HepG2 (cell line): ENCODE results near the gene NFYC. TPM values are rescaled to one million over a fixed set of nuclear protein-coding genes. Genes with fewer than 3 reads are reported as not detected.

ENCODE experiments used
- ATAC-seq: fragments of 200-7000 bp; cut with Tn5 transposase; 3 replicates; pipeline ENCODE4 v1.9.1; 2020; ENCODE audit warnings: mild to moderate bottlenecking, moderate library complexity
- BruUV-seq: library from RNA; stranded (reverse); fragments of 400-500 nt; replicated peaks from 2 replicates; lab custom pipeline; 2021; lab: Mats Ljungman, UMichigan
- CTCF ChIA-PET: fragments of 300-600 bp; formaldehyde crosslinking; extraction: SDS; loops from one replicate; lab custom pipeline; 2021; ENCODE audit warnings: low total read pairs, inconsistent platforms, low intra/inter-chr PET ratio; lab: Yijun Ruan, JAX
- POLR2A ChIA-PET: fragments of 350-600 bp; sonication (Branson Sonifier 250); formaldehyde crosslinking; loops from one replicate; lab custom pipeline; 2020; ENCODE audit warnings: antibody characterized with exemption, inconsistent platforms; lab: Yijun Ruan, JAX
- DNase-seq: peaks from one replicate; pipeline ENCODE4 v3.0.0-alpha.2; 2015; ENCODE audit warnings: low spot score
- FAIRE-seq: peaks from 3 replicates; lab custom pipeline; 2011; peaks lifted over from hg19 to GRCh38; lab: Jason Lieb, UNC
- H2AFZ ChIP-seq: one replicate; pipeline ENCODE4 v1.6.1; 2011; ENCODE audit warnings: low read length, inconsistent platforms
- H3K27ac ChIP-seq: fragments of 300-600 bp; 3 replicates; pipeline ENCODE4 v1.8.0; 2011; ENCODE audit warnings: mixed run types, mild to moderate bottlenecking, mixed read lengths, low read length, inconsistent platforms; ENCODE audit not compliant: insufficient read depth; ENCODE audit errors: extremely low read length
- H3K27me3 ChIP-seq, 2 experiments: fragments of 200-600 bp in 1 of 2; 2 replicates in 1 of 2; 3 replicates in 1 of 2; pipeline versions ENCODE4 v1.6.0 to v1.8.0; 2011; ENCODE audit warnings: low read length in 2 of 2, mild to moderate bottlenecking in 2 of 2, moderate library complexity in 2 of 2, inconsistent platforms in 1 of 2; ENCODE audit not compliant: insufficient read depth in 2 of 2, control insufficient read depth in 1 of 2
- H3K36me3 ChIP-seq, 2 experiments: fragments of 200-600 bp in 1 of 2; replicated peaks in 1 of 2; 2 replicates in 1 of 2; 3 replicates in 1 of 2; pipeline versions ENCODE4 v1.5.1 to v1.8.0; 2011; ENCODE audit warnings: low read length in 2 of 2, inconsistent platforms in 1 of 2; ENCODE audit not compliant: insufficient read depth in 2 of 2, control insufficient read depth in 1 of 2
- H3K4me1 ChIP-seq: 2 replicates; pipeline ENCODE4 v1.5.1; 2012; ENCODE audit warnings: low read length, inconsistent platforms; ENCODE audit not compliant: insufficient read depth
- H3K4me2 ChIP-seq: 2 replicates; pipeline ENCODE4 v1.6.0; 2011; ENCODE audit warnings: low read depth, low read length, inconsistent platforms
- H3K4me3 ChIP-seq, 3 experiments: fragments of 200-600 bp in 1 of 3; sonication (generic), shearing (Covaris generic) in 1 of 3; replicated peaks in 1 of 3; 2 replicates each; pipeline ENCODE4 v1.5.1; 2011 to 2016; ENCODE audit warnings: low read length in 3 of 3, inconsistent platforms in 2 of 3, low read depth in 2 of 3, mild to moderate bottlenecking in 2 of 3, control low read depth in 1 of 3, mixed read lengths in 1 of 3; ENCODE audit not compliant: insufficient read depth in 1 of 3
- H3K79me2 ChIP-seq: one replicate; pipeline ENCODE4 v1.6.1; 2011; ENCODE audit warnings: low read length, inconsistent platforms; ENCODE audit not compliant: insufficient read depth
- H3K9ac ChIP-seq: 2 replicates; pipeline ENCODE4 v1.6.0; 2011; ENCODE audit warnings: mild to moderate bottlenecking, low read depth, low read length, inconsistent platforms; ENCODE audit not compliant: insufficient read depth
- H3K9me3 ChIP-seq: 2 replicates; pipeline ENCODE4 v1.5.1; 2012; ENCODE audit warnings: mild to moderate bottlenecking, low read length
- H4K20me1 ChIP-seq: 2 replicates; pipeline ENCODE4 v1.6.0; 2011; ENCODE audit warnings: inconsistent platforms, mild to moderate bottlenecking, low read length, moderate library complexity; ENCODE audit not compliant: insufficient read depth
- ATM ChIP-seq: fragments of 450-650 bp; IDR thresholded peaks from 2 replicates; pipeline ENCODE4 v1.7.1; 2017; ENCODE audit warnings: mild to moderate bottlenecking, borderline replicate concordance
- JARID2 ChIP-seq: sonication (generic); formaldehyde crosslinking; IDR thresholded peaks from 2 replicates; pipeline ENCODE4 v1.8.1; 2023; ENCODE audit warnings: missing genetic modification reagents, inconsistent platforms; ENCODE audit not compliant: insufficient replicate concordance
- WGBS: methylation state at CpG from one replicate; pipeline ENCODE4 v1.1.6; 2017; ENCODE audit warnings: low lambda C conversion rate; 5-methylcytosine and 5-hydroxymethylcytosine counted together
- in situ Hi-C: cut with HindIII; loops from 2 replicates; pipeline ENCODE4 v1.10.0; 2017; ENCODE audit warnings: low pct_unique_long_range_greater_than_20kb; ENCODE audit not compliant: extremely low pct_ligation_motif_present
- intact Hi-C: fragments of 100-400 bp; cut with micrococcal nuclease; formaldehyde crosslinking; loops from one replicate; pipeline ENCODE4 v1.10.0; 2022; ENCODE audit not compliant: unreplicated experiment
- polyA plus RNA-seq, 8 experiments: library from polyadenylated mRNA; depleted of rRNA in 3 of 8; stranded (reverse) in 7 of 8; unstranded in 1 of 8; fragments of >200 nt; fragmentation: Illumina TruSeq in 4 of 8; extraction: Trizol in 4 of 8; gene quantifications; 2 replicates each; pipeline versions ENCODE4 v1.2.1 to v1.2.3, GENCODE V29; 2011 to 2016; ENCODE audit warnings: low read depth in 4 of 8, missing spikeins in 1 of 8, mixed read lengths in 1 of 8; ENCODE audit not compliant: insufficient read depth in 1 of 8
- total RNA-seq, 5 experiments: library from RNA; depleted of rRNA; stranded (reverse); fragments of >200 nt; fragmentation: Illumina TruSeq; extraction: Trizol; gene quantifications; 2 replicates each; pipeline ENCODE4 v1.2.3, GENCODE V29; 2016; ENCODE audit warnings: low read depth in 1 of 5
- TF ChIP-seq, protein P1 (sequence below): sonication (generic); formaldehyde crosslinking; IDR thresholded peaks from 2 replicates; pipeline ENCODE4 v1.4.0; 2020; ENCODE audit warnings: missing genetic modification reagents
- TF ChIP-seq, protein P2 (sequence below): sonication (generic); formaldehyde crosslinking; conservative IDR thresholded peaks from 2 replicates; pipeline ENCODE4 v1.4.0; 2020; ENCODE audit warnings: missing genetic modification reagents
- TF ChIP-seq, protein P3 (sequence below): sonication (generic); formaldehyde crosslinking; conservative IDR thresholded peaks from 2 replicates; pipeline ENCODE4 v1.4.0; 2020; ENCODE audit warnings: mild to moderate bottlenecking, missing genetic modification reagents, moderate library complexity
- TF ChIP-seq, protein P4 (sequence below): sonication (generic); formaldehyde crosslinking; IDR thresholded peaks from 2 replicates; pipeline ENCODE4 v1.8.1; 2023; ENCODE audit warnings: mild to moderate bottlenecking, moderate library complexity, missing genetic modification reagents

The NFYC gene
- total and polyA plus RNA-seq, 2 of the 13 experiments (the other 11 are each of a cell fraction or from before 2014, with no cell fraction given) = 33.9 to 73.7 TPM

DNA sequence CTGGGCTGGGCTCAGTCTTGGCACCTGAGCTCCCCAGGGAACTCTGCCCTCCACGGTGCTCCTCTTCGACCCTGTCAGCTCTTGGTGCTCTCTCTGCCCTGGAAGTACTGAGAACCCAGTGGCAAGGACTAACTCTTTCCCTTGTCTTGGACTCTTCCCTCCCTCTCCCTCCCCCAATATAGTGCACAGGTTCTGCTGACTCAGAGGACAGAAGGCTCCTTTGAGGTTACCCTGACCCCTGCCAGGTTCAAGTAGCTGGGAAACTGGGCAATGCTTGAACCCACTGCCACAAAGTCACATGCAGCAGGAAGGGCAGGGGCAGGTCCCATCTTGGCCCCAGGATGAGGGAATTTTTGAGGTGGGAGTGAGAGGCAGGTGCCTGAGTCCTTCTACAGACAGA is 112.4 kb downstream of the NFYC start (continued):
- TF ChIP-seq, protein P1, sequence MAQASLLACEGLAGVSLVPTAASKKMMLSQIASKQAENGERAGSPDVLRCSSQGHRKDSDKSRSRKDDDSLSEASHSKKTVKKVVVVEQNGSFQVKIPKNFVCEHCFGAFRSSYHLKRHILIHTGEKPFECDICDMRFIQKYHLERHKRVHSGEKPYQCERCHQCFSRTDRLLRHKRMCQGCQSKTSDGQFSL (CRISPR knock-in tag) = no peak

DNA sequence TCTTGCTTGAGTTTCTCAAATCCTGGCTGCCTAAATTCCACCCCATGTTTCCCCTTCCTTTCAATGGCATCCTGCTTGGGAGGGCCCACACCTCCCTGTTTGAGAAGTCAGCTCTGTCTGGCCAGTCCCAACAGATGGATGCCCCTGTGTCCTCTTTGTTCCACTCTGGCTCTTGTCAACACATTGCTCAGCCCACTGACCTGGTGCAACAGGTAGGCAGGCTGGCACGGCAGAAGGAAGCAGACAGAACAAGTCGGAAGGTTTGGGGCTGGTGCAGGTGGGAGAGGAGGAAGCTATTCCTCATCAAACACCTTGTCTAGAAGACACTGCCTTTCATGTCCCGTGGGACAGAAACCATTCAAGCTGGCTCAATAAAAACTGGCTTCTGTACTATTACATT is 114.7 kb downstream of the NFYC start:
- Histone ChIP-seq H3K4me1 (peaks cover 9% of the 10 kb centered on the region), H3K36me3 (no peaks in the 10 kb centered on the region), H3K4me2 (no peak overlapping the region), H3K27me3 (peaks cover 0 to 42% of the 10 kb centered on the region in 2 experiments; a peak in 4 of 5 replicates), H2AFZ (no peak overlapping the region), H3K9me3 (no peaks in the 10 kb centered on the region)
- no TSS peak for BruUV-seq
- in situ Hi-C loops = no loop called here
- WGBS = 37% methylated on average over 3 of the region's 3 CpGs
- TF ChIP-seq, protein P2, sequence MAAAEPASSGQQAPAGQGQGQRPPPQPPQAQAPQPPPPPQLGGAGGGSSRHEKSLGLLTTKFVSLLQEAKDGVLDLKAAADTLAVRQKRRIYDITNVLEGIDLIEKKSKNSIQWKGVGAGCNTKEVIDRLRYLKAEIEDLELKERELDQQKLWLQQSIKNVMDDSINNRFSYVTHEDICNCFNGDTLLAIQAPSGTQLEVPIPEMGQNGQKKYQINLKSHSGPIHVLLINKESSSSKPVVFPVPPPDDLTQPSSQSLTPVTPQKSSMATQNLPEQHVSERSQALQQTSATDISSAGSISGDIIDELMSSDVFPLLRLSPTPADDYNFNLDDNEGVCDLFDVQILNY (CRISPR knock-in tag) = no peak
- no peak for TF ChIP-seq JARID2 (CRISPR knock-in tag)
- TF ChIP-seq ATM = no peak
- TF ChIP-seq, protein P3, sequence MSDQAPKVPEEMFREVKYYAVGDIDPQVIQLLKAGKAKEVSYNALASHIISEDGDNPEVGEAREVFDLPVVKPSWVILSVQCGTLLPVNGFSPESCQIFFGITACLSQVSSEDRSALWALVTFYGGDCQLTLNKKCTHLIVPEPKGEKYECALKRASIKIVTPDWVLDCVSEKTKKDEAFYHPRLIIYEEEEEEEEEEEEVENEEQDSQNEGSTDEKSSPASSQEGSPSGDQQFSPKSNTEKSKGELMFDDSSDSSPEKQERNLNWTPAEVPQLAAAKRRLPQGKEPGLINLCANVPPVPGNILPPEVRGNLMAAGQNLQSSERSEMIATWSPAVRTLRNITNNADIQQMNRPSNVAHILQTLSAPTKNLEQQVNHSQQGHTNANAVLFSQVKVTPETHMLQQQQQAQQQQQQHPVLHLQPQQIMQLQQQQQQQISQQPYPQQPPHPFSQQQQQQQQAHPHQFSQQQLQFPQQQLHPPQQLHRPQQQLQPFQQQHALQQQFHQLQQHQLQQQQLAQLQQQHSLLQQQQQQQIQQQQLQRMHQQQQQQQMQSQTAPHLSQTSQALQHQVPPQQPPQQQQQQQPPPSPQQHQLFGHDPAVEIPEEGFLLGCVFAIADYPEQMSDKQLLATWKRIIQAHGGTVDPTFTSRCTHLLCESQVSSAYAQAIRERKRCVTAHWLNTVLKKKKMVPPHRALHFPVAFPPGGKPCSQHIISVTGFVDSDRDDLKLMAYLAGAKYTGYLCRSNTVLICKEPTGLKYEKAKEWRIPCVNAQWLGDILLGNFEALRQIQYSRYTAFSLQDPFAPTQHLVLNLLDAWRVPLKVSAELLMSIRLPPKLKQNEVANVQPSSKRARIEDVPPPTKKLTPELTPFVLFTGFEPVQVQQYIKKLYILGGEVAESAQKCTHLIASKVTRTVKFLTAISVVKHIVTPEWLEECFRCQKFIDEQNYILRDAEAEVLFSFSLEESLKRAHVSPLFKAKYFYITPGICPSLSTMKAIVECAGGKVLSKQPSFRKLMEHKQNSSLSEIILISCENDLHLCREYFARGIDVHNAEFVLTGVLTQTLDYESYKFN = no peak
- TF ChIP-seq, protein P4, sequence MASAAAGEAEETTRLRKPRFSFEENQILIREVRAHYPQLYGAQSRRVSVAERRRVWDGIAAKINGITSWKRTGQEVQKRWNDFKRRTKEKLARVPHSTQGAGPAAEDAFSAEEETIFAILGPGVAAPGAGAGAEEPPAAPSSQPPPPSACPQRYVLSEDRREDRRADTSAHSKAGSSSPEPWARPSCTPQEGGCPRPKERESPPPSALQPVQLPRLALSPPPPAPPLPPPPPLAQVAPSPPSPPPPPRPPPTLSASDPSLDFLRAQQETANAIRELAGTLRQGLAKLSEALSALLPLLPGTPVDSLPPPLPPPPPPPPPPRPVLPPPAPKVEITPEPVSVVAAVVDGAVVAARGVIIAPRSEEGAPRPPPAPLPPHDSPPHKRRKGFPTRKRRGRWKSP (CRISPR knock-in tag) = no peak
- TF ChIP-seq, all 625 proteins: peak for 0
- no peak overlapping the region for H3K27ac ChIP-seq
- no peak overlapping the region for H3K4me3 ChIP-seq
- ChIA-PET POLR2A (no interaction called here), CTCF (no interaction called here)
- ATAC-seq (no peak), FAIRE-seq (no peak), DNase-seq (no peak)
- no peaks in the 10 kb centered on the region for H4K20me1 ChIP-seq
- intact Hi-C loops = no loop called here
- no peak overlapping the region for H3K9ac ChIP-seq
- no peaks in the 10 kb centered on the region for H3K79me2 ChIP-seq
